Spleen (tissue), 11 donors: ENCODE data around the gene C8G. TPM values are rescaled to one million over a fixed set of nuclear protein-coding genes. Genes with fewer than 3 reads are reported as not detected.
A peak's percentile ranks its signal among the peaks of the same experiment; 100 is the strongest.

Source experiments
- DNase-seq: peaks from one replicate; pipeline ENCODE4 v3.0.0-alpha.2; 2020
- H3K27ac ChIP-seq, 8 donors: fragments of 200-600 bp; sonication (generic) in 7 of 8; 1 replicate in 4 of 8; 2 replicates in 4 of 8; pipeline versions ENCODE4 v1.5.0 to v1.8.0; 2016 to 2021; ENCODE audit warnings: inconsistent platforms in 4 of 8, mild to moderate bottlenecking in 4 of 8, moderate library complexity in 1 of 8
- H3K27me3 ChIP-seq, 7 donors: fragments of 200-600 bp; sonication (generic) in 6 of 7; replicated peaks in 1 of 7; 1 replicate in 4 of 7; 2 replicates in 3 of 7; pipeline versions ENCODE4 v1.5.0 to v1.8.0; 2016 to 2021; ENCODE audit warnings: inconsistent platforms in 3 of 7, mild to moderate bottlenecking in 1 of 7
- H3K36me3 ChIP-seq, 6 donors: fragments of 200-600 bp; sonication (generic) in 5 of 6; 1 replicate in 4 of 6; 2 replicates in 2 of 6; pipeline versions ENCODE4 v1.5.0 to v1.8.0; 2016 to 2021; ENCODE audit warnings: inconsistent platforms in 2 of 6
- H3K4me1 ChIP-seq, 6 donors: fragments of 200-600 bp; sonication (generic) in 5 of 6; 1 replicate in 3 of 6; 2 replicates in 3 of 6; pipeline versions ENCODE4 v1.5.0 to v1.8.0; 2016 to 2021; ENCODE audit warnings: inconsistent platforms in 3 of 6
- H3K4me3 ChIP-seq, 8 donors: fragments of 200-600 bp; sonication (generic) in 7 of 8; 1 replicate in 4 of 8; 2 replicates in 4 of 8; pipeline versions ENCODE4 v1.5.0 to v1.8.0; 2016 to 2021; ENCODE audit warnings: inconsistent platforms in 4 of 8, mild to moderate bottlenecking in 4 of 8, moderate library complexity in 2 of 8
- H3K9me3 ChIP-seq, 8 donors: fragments of 200-600 bp; sonication (generic) in 7 of 8; 1 replicate in 4 of 8; 2 replicates in 4 of 8; pipeline versions ENCODE4 v1.5.0 to v1.8.0; 2016 to 2021; ENCODE audit warnings: inconsistent platforms in 4 of 8
- POLR2A ChIP-seq, 3 donors: fragments of 450-650 bp; IDR thresholded peaks; one replicate each; pipeline ENCODE4 v1.5.1; 2017; ENCODE audit warnings: antibody characterized with exemption in 3 of 3, mild to moderate bottlenecking in 1 of 3
- POLR2AphosphoS5 ChIP-seq, 3 donors: sonication (generic); formaldehyde crosslinking; IDR thresholded peaks; one replicate each; pipeline ENCODE4 v1.5.1; 2017; ENCODE audit warnings: antibody characterized with exemption in 3 of 3
- WGBS, 5 donors: extraction: QIAGEN DNeasy Blood & Tissue Kit in 3 of 5; methylation state at CpG; one replicate each; pipeline versions ENCODE4 v1.1.5 to v1.1.7; 2013 to 2018; 5-methylcytosine and 5-hydroxymethylcytosine counted together
- intact Hi-C: fragments of 100-400 bp; cut with DNase I; formaldehyde crosslinking; loops from one replicate; pipeline ENCODE4 v1.15.0; 2023; ENCODE audit warnings: low total_unique reads
- polyA plus RNA-seq, 3 donors: library from polyadenylated mRNA; stranded (reverse); fragments of 200-250 nt; gene quantifications; one replicate each; pipeline ENCODE4 v1.2.1, GENCODE V29; 2013
- total RNA-seq, 7 donors: library from RNA; depleted of rRNA in 3 of 7; stranded (reverse); fragments of >200 nt in 3 of 7; fragmentation: NEBNext Ultra II Directional in 4 of 7; extraction: Animal tissue kit (Norgen Biotek cat#: 25700) in 4 of 7; gene quantifications; one replicate each; pipeline versions ENCODE4 v1.1.0 to v1.2.1, GENCODE V29; 2016 to 2021
- TF ChIP-seq, protein P1 (sequence below), 11 experiments: fragments of 200-600 bp in 7 of 11; fragments of 450-650 bp in 4 of 11; sonication (generic) in 4 of 11; IDR thresholded peaks in 8 of 11; conservative IDR thresholded peaks in 3 of 11; 1 replicate in 7 of 11; 2 replicates in 4 of 11; pipeline versions ENCODE4 v1.4.0 to v1.8.0; 2016 to 2021; ENCODE audit warnings: antibody characterized with exemption in 11 of 11, inconsistent platforms in 4 of 11, mild to moderate bottlenecking in 1 of 11
- donor health status: healthy with polysubstance abuse.
- donor health status: DM: no; HTN: no; CAD: no; lungs with moderate emphysema.
- donor health status: DM: no; HTN: no; CAD: no.
- donor health status: Bipolar disorder and iron deficiency.
- donor health status: healthy.
- donor health status: DM: no; HTN: no; CAD: no.
- donor health status: DM: yes; HTN: yes; CAD: no.

The C8G gene
- total and polyA plus RNA-seq, 10 donors = 2.3 to 7.4 (median 3.7) TPM; not detected in 1

DNA sequence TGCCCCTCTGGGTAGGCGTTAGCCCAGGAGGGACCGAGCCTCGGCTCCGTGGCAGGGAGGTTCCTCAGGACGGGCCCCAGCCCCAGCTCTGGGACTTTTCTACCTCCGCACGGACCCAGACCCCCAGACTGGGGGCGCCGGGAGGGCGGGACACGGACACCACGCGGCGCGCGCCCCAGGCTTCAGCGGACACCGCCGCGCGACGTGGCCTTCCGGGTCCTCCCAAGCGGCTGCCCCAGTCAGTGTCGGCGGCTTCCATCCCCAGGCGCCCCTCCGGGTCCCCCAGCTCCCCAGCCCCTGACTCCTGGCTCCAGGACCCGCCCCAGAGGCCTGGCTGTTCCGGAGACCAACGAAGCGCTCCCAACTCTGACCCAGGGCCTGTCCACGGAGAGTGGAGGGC is 40.8 kb downstream of the C8G start:
- Histone ChIP-seq H3K4me1 (peaks cover 0 to 36% (median 26%) of the 10 kb centered on the region in 6 donors), H3K27me3 (peaks cover 5 to 60% (median 26%) of the 10 kb centered on the region in 7 donors), H3K4me3 (peak overlapping the region in 1 of 8 donors; percentile 21), H3K36me3 (no peaks in the 10 kb centered on the region), H3K27ac (no peak overlapping the region), H3K9me3 (no peaks in the 10 kb centered on the region)
- 26 to 37% (median 28%) methylated on average over 9 to 33 of the region's 33 CpGs for WGBS, 5 donors
- intact Hi-C loops = no loop called here
- no peak for DNase-seq
- TF ChIP-seq POLR2A (IDR thresholded peaks at IDR 0.05) (no peak), POLR2AphosphoS5 (IDR thresholded peaks at IDR 0.05) (no peak)
- TF ChIP-seq, protein P1, sequence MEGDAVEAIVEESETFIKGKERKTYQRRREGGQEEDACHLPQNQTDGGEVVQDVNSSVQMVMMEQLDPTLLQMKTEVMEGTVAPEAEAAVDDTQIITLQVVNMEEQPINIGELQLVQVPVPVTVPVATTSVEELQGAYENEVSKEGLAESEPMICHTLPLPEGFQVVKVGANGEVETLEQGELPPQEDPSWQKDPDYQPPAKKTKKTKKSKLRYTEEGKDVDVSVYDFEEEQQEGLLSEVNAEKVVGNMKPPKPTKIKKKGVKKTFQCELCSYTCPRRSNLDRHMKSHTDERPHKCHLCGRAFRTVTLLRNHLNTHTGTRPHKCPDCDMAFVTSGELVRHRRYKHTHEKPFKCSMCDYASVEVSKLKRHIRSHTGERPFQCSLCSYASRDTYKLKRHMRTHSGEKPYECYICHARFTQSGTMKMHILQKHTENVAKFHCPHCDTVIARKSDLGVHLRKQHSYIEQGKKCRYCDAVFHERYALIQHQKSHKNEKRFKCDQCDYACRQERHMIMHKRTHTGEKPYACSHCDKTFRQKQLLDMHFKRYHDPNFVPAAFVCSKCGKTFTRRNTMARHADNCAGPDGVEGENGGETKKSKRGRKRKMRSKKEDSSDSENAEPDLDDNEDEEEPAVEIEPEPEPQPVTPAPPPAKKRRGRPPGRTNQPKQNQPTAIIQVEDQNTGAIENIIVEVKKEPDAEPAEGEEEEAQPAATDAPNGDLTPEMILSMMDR (IDR thresholded peaks at IDR 0.05 in 8 of 11, conservative IDR thresholded peaks at IDR 0.05 in 3 of 11) = no peak

DNA sequence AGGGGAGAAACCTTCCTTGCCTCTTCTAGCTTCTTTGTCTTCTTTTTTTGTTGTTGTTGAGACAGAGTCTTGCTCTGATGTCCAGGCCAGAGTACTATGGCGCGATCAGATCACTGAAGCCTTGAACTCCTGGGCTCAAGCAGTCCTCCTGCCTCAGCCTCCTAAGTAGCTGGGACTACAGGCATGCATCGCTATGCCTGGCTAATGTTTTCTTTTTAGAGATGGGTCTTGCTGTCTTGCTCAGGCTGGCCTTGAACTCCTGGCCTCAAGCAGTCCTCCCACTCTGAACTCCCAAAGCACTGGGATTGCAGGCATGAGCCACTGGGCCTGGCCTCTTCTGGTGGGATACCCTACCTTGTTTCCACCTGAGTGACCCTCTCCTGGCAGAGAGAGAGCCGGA is 43.8 kb downstream of the C8G start:
- TF ChIP-seq POLR2AphosphoS5 (IDR thresholded peaks at IDR 0.05) (no peak), POLR2A (IDR thresholded peaks at IDR 0.05) (no peak)
- TF ChIP-seq, protein P1 (IDR thresholded peaks at IDR 0.05 in 8 of 11, conservative IDR thresholded peaks at IDR 0.05 in 3 of 11) = no peak
- intact Hi-C loops = no loop called here
- WGBS, 5 donors = 94 to 99% (median 96%) methylated on average over 4 of the region's 4 CpGs
- H3K36me3 ChIP-seq = peaks cover 0 to 8% (median 2%) of the 10 kb centered on the region in 6 donors
- peaks cover 9 to 46% (median 37%) of the 10 kb centered on the region in 6 donors for H3K4me1 ChIP-seq
- DNase-seq = no peak
- no peak overlapping the region for H3K4me3 ChIP-seq
- no peak overlapping the region for H3K27ac ChIP-seq
- H3K9me3 ChIP-seq = no peaks in the 10 kb centered on the region
- peaks cover 5 to 34% (median 23%) of the 10 kb centered on the region in 7 donors for H3K27me3 ChIP-seq

DNA sequence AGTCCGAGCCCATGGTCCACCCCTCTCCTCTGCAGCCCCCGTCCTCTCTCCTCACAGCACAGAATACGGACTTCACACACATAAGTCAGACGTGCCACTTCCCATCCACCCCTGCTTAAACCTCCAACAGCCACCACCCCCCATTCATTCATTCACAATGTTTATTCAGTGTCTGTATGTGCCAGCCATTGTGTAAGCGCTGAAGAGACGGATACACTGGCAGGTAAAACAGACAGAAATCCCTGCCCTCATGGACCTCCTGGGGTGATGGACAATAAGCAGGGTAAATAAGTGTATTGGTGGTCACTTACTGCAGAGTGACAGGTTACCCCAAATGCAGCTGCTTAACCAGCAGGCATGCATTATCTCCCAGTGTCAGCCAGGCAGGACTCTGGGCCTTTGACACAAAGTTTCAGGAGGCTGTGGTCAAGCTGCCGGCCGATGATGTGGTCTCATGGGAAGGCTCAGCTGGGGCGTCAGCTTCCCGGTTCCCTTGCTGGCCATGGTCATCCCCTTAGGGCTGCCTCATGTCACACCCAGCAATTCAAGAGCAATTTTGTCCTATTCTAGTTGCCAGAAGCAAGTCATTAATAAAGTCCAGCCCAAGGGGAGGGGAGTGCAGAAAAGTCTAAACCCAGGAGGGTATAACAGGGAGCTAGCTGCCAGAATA is 45.3 kb downstream of the C8G start:
- H3K9me3 ChIP-seq = no peaks in the 10 kb centered on the region
- intact Hi-C loops = no loop called here
- no peak for DNase-seq
- WGBS, 5 donors = 79 to 93% (median 92%) methylated on average over 10 of the region's 10 CpGs
- peaks cover under 1 to 30% (median 11%) of the 10 kb centered on the region in 7 donors for H3K27me3 ChIP-seq
- peaks cover 0 to 21% (median 4%) of the 10 kb centered on the region in 6 donors for H3K36me3 ChIP-seq
- no peak overlapping the region for H3K4me3 ChIP-seq
- peaks cover 9 to 49% (median 43%) of the 10 kb centered on the region in 6 donors for H3K4me1 ChIP-seq
- TF ChIP-seq POLR2AphosphoS5 (IDR thresholded peaks at IDR 0.05) = no peak
- TF ChIP-seq, protein P1 (IDR thresholded peaks at IDR 0.05 in 8 of 11, conservative IDR thresholded peaks at IDR 0.05 in 3 of 11) = no peak
- TF ChIP-seq POLR2A (IDR thresholded peaks at IDR 0.05) = no peak
- H3K27ac ChIP-seq = peak overlapping the region in 2 of 8 donors; percentile 94

DNA sequence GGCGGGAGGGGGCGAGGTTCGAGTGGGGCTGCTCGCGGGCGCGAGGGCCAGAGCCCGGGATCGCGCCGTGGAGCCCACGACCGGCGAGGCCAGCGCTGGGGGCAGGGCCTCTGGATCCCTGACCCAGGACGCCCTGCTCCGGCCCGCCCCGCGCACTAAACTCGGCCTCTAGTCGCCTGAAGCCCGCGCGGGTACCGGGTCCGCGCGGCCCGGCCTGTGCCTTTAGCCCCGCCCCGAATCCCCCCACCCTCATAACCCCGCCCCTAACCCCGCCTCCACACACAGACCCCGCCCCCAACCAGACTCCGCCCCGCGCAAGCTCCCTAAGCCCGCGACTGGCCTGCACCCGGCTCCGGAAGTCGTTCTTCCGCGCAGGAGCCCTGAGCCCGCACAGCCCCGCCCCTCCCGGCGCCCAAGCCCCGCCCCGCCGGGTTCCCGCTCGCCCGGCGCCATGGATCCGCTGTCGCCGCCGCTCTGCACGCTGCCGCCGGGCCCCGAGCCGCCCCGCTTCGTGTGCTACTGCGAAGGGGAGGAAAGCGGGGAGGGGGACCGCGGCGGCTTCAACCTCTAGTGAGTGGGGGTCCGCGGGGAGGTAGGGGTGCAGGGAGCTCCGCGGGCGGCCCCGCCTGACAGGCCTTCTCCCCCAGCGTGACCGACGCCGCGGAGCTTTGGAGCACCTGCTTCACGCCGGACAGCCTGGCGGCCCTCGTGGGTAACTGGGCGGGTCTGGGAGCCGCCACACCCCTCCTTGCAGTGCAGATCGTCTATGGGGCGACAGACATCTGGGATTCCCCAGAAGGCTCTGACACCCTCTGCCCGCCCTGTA is 47.2 kb downstream of the C8G start, which contains the start of gene PAXX:
PAXX (plus strand) TSS at position 430 of the 826 bp plus-strand sequence; CDS start at position 452, 22 bp downstream.
- WGBS, 5 donors = 1 to 2% (median 1%) methylated on average over 37 to 92 of the region's 92 CpGs
- TF ChIP-seq POLR2AphosphoS5 (IDR thresholded peaks at IDR 0.05) (peak; percentile 84 to 86 (median 86)), POLR2A (IDR thresholded peaks at IDR 0.05) (peak in 1 of 3 donors; percentile 46)
- TF ChIP-seq, protein P1 (IDR thresholded peaks at IDR 0.05 in 8 of 11, conservative IDR thresholded peaks at IDR 0.05 in 3 of 11) = no peak
- DNase-seq = peak; percentile 99
- H3K27ac ChIP-seq = peak within 1 kb of the TSS; percentile 87 to 94 (median 92)
- peak within 1 kb of the TSS; percentile 50 to 96 (median 78) for H3K4me3 ChIP-seq
- H3K4me1 ChIP-seq = peaks cover 26 to 61% (median 57%) of the 10 kb centered on the region in 6 donors
- peaks cover 0 to 21% (median 4%) of the 10 kb centered on the region in 6 donors for H3K36me3 ChIP-seq
- H3K27me3 ChIP-seq = peaks cover 0 to 30% (median 0%) of the 10 kb centered on the region in 7 donors
- H3K9me3 ChIP-seq = no peaks in the 10 kb centered on the region
- intact Hi-C loops = no loop called here
